ENCODE results near the gene CDH13.

Gene CDH13

GRCh38 chr16:82626791-82627261 is at the start of gene CDH13:
Gene CDH13, plus strand, starts transcription at chr16:82626969.
- no peak for DNase-seq

DNA sequence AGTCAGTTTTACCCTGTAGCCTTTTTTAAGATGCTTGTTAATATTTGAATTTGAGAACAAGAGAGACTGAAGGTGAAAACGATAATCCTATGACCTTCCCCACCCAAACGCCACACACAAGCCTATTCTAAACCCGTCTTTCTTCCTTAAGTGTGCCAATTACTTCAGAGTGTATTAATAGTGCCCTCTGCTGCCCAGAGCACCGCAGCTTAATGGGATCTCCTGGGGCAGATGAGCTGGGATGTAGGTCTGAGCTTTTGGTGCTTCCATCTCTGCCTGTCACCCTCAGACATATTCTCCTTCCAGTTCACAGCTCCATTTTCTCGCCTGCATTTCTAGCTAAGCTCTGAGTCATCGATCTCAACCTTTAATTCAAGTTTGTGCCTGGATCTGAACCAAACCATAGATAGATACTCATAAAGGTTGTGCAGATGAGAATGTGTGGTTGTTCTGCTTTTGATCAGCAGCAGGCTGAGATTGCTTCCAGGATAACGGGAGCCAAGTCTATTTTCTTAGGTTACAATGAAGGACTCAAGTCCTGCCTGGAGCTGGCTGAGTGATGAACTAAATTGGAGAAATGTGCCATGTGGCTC is 46.4 kb upstream of the CDH13 start:
- no peak for DNase-seq

- DNase-seq = no peak
Measured at GRCh38 chr16:82582975-82583374, 43.8 kb upstream of the CDH13 start.

GRCh38 chr16:82583422-82583821 is 43.3 kb upstream of the CDH13 start:
- DNase-seq = no peak

- DNase-seq = no peak
Measured at GRCh38 chr16:82584553-82585152, 42.1 kb upstream of the CDH13 start.

DNA sequence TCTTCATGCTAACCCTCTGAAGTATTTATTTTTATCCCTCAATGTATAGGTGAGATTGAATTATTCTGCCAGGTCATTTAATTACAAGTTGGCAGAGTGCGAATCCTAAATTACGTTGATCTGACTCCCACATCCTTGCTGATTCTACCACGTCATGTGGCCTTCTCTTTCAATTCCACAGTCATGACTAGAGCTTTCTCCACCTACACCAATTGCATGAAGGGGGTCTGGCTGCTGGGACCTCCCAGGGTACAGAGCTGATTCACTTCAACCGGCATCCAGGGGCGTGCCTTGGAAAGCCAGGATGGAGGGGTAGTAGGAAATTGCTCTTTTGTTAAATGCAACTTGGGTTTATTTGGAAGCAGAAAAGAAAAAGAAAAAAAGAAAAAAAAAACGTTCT is 41.1 kb upstream of the CDH13 start:
- DNase-seq = no peak

DNA sequence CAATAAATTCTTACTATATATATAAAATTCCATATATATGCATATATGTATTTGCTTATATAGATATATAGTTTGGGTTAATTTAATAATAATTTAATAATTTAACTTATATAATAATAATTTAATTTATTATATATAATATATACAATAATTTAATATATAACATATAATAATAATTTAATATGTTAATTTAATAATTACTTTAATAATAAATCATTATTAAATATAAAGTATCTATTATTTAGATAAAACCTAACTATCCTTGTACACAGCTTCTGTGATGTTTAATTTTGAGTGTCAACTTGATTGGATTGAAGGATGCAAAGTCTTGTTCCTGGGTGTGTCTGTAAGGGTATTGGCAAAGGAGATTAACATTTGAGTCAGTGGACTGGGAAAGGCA is 40.6 kb upstream of the CDH13 start:
- DNase-seq = no peak

DNA sequence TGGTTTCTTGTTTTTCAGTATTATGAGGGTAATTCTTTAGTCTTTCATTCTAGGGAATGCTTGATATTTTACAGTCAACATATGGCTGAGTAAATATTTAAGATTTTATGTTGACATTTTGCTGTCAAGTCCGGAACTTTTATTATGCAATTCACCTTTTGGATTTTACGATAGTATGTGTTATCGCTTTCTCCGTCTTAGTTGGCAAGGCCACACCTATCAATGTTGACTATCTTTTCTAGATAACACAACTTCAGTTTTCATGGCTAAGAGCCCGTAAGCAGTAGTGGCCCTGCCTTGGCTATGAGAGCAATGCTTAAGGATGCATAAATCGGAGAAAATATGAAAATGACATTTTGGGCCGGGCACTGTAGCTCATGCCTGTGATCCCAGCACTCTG is 39.5 kb upstream of the CDH13 start:
- no peak for DNase-seq

- no peak for DNase-seq
Measured at GRCh38 chr16:82589407-82589806, 37.4 kb upstream of the CDH13 start.

DNA sequence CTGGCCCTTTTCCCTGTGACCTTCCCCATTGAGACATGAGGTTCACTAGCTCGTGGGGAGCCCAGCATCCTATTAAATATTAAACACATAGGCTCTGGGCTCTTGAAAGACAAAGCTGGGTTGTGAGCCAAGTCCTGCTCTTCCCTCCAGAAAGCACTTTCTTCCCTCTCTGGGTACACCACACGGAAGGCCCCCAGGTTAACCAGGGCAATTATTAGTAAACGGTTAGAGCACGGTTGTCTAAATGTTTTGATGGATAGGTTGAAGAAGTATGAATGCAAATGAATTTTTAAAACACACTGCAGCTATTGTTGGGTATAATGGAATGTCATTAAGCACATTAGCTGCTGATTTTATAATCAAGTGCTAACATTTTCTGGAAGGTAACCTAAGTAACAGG is 32.7 kb upstream of the CDH13 start:
- no peak for DNase-seq

- DNase-seq = no peak
Measured at GRCh38 chr16:82598771-82599170, 28.0 kb upstream of the CDH13 start.

DNA sequence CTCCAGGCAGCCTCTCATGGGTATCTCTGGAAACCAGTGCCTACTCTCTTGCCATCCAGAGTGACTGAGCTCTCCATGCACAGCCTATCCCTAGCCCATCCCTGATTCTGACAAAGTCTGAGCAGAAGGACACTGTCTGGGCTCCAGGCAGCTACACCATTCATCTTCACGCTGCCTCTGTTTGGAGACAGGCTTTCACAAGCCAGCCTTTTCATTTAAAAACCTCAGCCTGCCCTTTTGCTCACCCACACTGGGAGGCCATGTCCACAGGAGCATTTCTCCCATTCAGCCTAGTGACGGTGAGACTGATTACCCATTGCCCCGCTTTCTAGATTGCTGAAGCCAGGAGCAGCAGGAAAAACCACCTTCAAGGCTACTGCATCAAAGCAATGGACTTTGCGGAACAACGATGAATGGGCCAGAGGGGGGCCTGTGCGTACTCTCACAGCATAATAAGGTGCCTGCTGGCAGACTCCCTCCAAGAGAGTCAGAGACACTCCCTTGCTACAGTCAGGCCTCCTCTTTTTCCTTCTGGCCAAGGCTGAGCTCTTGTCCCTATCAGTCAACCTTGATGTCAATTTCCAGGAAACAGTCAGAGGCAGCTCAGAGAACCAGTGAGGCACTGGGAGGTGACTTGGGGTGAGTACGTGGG is 24.7 kb upstream of the CDH13 start:
- DNase-seq = no peak

- DNase-seq = no peak
Measured at GRCh38 chr16:82603784-82604411, 22.9 kb upstream of the CDH13 start.

GRCh38 chr16:82605076-82605475 is 21.7 kb upstream of the CDH13 start:
- DNase-seq = no peak

GRCh38 chr16:82605863-82606620 is 20.7 kb upstream of the CDH13 start:
- DNase-seq = no peak

- DNase-seq = no peak
Measured at GRCh38 chr16:82609140-82609539, 17.6 kb upstream of the CDH13 start.

DNA sequence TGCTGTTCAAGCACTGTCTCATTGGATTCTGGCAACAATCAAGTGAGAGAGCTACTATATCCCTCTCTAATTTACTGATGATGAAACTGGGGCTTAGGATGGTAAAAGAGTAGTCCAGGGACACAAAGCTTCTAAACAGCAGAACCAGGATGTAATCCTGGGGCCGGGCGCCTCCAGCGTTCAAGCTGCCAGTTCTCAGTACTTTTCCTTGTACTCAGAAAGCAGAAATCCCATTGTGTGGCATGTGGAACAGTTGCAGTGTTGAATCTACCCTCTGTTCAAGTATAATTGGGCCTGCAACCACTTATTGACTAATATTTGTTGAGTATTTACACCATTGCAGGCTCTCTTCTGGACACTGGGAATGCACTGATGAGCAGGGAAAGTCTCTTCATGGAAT is 14.5 kb upstream of the CDH13 start:
- DNase-seq = no peak

GRCh38 chr16:82616356-82616755 is 10.4 kb upstream of the CDH13 start:
- DNase-seq = no peak

- DNase-seq = no peak
Measured at GRCh38 chr16:82621781-82622180, 5.0 kb upstream of the CDH13 start.

DNA sequence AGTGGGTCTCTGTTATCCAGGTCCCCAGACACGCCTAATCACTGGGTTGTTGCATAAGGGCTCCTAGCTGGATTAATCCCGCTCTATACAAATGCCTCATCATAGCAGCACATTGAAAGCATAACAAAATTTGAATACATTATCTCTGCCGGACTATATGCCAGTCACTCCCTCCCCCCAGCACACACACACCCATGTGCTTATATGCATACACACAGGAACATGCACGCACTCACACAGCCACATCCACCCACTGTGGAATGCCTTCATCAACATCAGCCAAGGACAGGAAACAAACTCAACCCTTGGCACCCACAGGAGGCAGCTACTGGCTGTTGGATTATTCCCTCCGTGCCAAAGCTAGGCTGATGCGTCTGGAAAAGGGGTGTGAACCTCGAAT is 3.5 kb upstream of the CDH13 start:
- no peak for DNase-seq

DNA sequence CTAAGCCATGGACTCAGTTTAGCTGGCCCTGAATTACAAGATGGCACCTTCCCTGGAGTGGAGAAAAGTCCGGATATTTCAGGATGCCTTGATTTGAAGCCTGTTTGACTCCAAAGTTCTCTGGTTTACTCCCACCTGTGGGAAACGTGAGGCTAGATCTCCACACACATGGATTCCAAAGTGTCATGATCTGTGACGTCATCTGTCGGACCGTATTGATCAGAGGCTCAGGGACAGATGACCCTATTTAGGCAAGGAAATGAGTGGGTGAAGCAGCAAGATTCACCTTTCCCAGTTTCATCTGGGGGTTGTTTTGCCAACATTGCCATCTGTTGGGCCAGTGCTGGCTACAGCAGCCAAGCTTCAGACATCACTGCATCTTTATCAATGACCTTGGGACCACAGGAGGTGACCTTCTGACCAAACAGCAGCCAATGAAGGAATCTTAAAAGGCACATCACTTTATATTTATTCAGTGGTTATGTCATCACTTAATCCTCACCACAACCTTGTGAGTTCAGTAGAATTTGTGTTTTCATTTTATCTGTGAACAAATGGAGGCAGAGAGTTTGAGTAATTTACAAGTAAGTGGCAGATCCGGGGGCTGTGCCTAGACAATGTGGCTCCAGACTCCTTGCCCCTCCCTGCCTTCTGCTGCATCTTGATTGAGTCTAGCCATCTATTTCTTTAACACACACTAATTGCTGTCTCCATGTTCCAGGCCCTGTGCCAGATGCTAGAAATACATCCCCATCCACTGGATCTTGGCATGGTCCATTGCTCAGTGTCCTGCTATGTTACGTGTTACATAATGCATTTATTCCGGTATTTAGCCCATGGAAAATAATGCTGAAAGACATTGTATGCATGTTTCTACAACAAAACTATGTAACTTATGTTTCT is 1.5 kb upstream of the CDH13 start:
- DNase-seq = no peak

GRCh38 chr16:82628088-82628423 is 1.3 kb downstream of the CDH13 start:
- DNase-seq = no peak
